Endothelial cell of umbilical vein (primary cell): ENCODE results near the gene LAMP5. TPM values are rescaled to one million over a fixed set of nuclear protein-coding genes. Genes with fewer than 3 reads are reported as not detected.

Experiments used
- BruUV-seq: library from RNA; stranded (reverse); fragments of 400-500 nt; replicated peaks from 2 replicates; lab custom pipeline; 2021; lab: Mats Ljungman, UMichigan
- CTCF ChIA-PET: fragments of 300-600, 350-600 bp; sonication (Branson Sonifier 250); formaldehyde crosslinking; loops from one replicate; lab custom pipeline; 2021; ENCODE audit warnings: antibody characterized with exemption, inconsistent platforms; lab: Charles Lee
- POLR2A ChIA-PET: fragments of 300-600, 350-600 bp; sonication (Branson Sonifier 250); formaldehyde crosslinking; loops from one replicate; lab custom pipeline; 2021; ENCODE audit warnings: antibody characterized with exemption, inconsistent platforms; lab: Charles Lee
- DNase-seq: peaks from one replicate; pipeline ENCODE4 v3.0.0-alpha.2; 2011; ENCODE audit warnings: low read depth, low spot score
- FAIRE-seq: peaks from 2 replicates; lab custom pipeline; 2011; peaks lifted over from hg19 to GRCh38; lab: Jason Lieb, UNC
- H2AFZ ChIP-seq: 2 replicates; pipeline ENCODE4 v1.6.0; 2012; ENCODE audit warnings: low read depth, low read length, control low read depth, inconsistent platforms
- H3K27ac ChIP-seq: 2 replicates; pipeline ENCODE4 v1.5.1; 2011; ENCODE audit warnings: low read depth, mild to moderate bottlenecking, control low read depth, low read length, moderate library complexity; ENCODE audit not compliant: insufficient read depth
- H3K27me3 ChIP-seq, 2 experiments: 2 replicates each; pipeline versions ENCODE4 v1.6.0 to v1.6.1; 2011; ENCODE audit warnings: low read length in 2 of 2, mixed read lengths in 1 of 2; ENCODE audit not compliant: control insufficient read depth in 2 of 2, insufficient read depth in 2 of 2
- H3K36me3 ChIP-seq, 2 experiments: 2 replicates in 1 of 2; 3 replicates in 1 of 2; pipeline ENCODE4 v1.5.1; 2011; ENCODE audit warnings: low read length in 2 of 2, mild to moderate bottlenecking in 1 of 2, moderate library complexity in 1 of 2; ENCODE audit not compliant: control insufficient read depth in 2 of 2, insufficient read depth in 2 of 2; ENCODE audit errors: extremely low read depth in 1 of 2
- H3K4me1 ChIP-seq: 3 replicates; pipeline ENCODE4 v1.5.1; 2011; ENCODE audit warnings: mild to moderate bottlenecking, low read length; ENCODE audit not compliant: control insufficient read depth, insufficient read depth; ENCODE audit errors: extremely low read depth
- H3K4me2 ChIP-seq: 2 replicates; pipeline ENCODE4 v1.6.1; 2011; ENCODE audit warnings: low read length, control low read depth, mixed read lengths; ENCODE audit not compliant: insufficient read depth
- H3K4me3 ChIP-seq, 3 experiments: fragments of 200-600 bp in 1 of 3; sonication (generic), shearing (Covaris generic) in 1 of 3; replicated peaks in 1 of 3; 2 replicates each; pipeline ENCODE4 v1.5.1; 2011 to 2016; ENCODE audit warnings: control low read depth in 3 of 3, low read length in 3 of 3, mild to moderate bottlenecking in 2 of 3, inconsistent platforms in 1 of 3, low read depth in 1 of 3, moderate library complexity in 1 of 3; ENCODE audit not compliant: insufficient read depth in 1 of 3
- H3K79me2 ChIP-seq: 2 replicates; pipeline ENCODE4 v1.6.0; 2012; ENCODE audit warnings: low read length, inconsistent platforms; ENCODE audit not compliant: control insufficient read depth, insufficient read depth
- H3K9ac ChIP-seq: replicated peaks from 2 replicates; pipeline ENCODE3; 2011; ENCODE audit warnings: low read length, control low read depth; ENCODE audit not compliant: insufficient read depth; ENCODE audit errors: extremely low read depth
- H3K9me1 ChIP-seq: replicated peaks from 3 replicates; pipeline ENCODE4 v1.6.0; 2011; ENCODE audit warnings: mild to moderate bottlenecking, low read length; ENCODE audit not compliant: control insufficient read depth, insufficient read depth; ENCODE audit errors: extremely low read depth
- H3K9me3 ChIP-seq: replicated peaks from 2 replicates; pipeline ENCODE4 v1.5.1; 2012; ENCODE audit warnings: low read length, inconsistent platforms; ENCODE audit not compliant: control insufficient read depth, insufficient read depth
- H4K20me1 ChIP-seq: replicated peaks from 2 replicates; pipeline ENCODE3; 2011; ENCODE audit warnings: mild to moderate bottlenecking, low read length; ENCODE audit not compliant: control insufficient read depth, insufficient read depth; ENCODE audit errors: extremely low read depth
- CTCF ChIP-seq, 2 donors: IDR thresholded peaks; 1 replicate in 1 of 2; 2 replicates in 1 of 2; pipeline ENCODE4 v1.5.1; 2011; ENCODE audit warnings: low read length in 2 of 2, mild to moderate bottlenecking in 2 of 2, moderate library complexity in 2 of 2, control low read depth in 1 of 2, inconsistent platforms in 1 of 2, low read depth in 1 of 2; ENCODE audit not compliant: insufficient read depth in 1 of 2; ENCODE audit errors: extremely low read depth in 1 of 2
- EZH2 ChIP-seq: IDR thresholded peaks from 2 replicates; pipeline ENCODE4 v1.6.1; 2012; ENCODE audit warnings: borderline replicate concordance, low read depth, mild to moderate bottlenecking, moderate library complexity, low read length, inconsistent platforms; ENCODE audit not compliant: severe bottlenecking
- FOS ChIP-seq: IDR thresholded peaks from 2 replicates; pipeline ENCODE4 v1.6.1; 2011; ENCODE audit warnings: mild to moderate bottlenecking, low read length, moderate library complexity, borderline replicate concordance; ENCODE audit not compliant: insufficient read depth
- GATA2 ChIP-seq: IDR thresholded peaks from 2 replicates; pipeline ENCODE4 v1.7.0; 2011; ENCODE audit warnings: low read depth, mild to moderate bottlenecking, moderate library complexity, mixed read lengths, low read length; ENCODE audit not compliant: insufficient read length, insufficient read depth
- JUN ChIP-seq: IDR thresholded peaks from 2 replicates; pipeline ENCODE4 v1.6.1; 2011; ENCODE audit warnings: borderline replicate concordance, low read depth; ENCODE audit not compliant: insufficient read length, insufficient read depth
- MYC ChIP-seq: IDR thresholded peaks from one replicate; pipeline ENCODE4 v1.6.1; 2011; ENCODE audit warnings: mild to moderate bottlenecking, low read depth, low read length
- POLR2A ChIP-seq: IDR thresholded peaks from 2 replicates; pipeline ENCODE4 v1.6.1; 2012; ENCODE audit warnings: low read depth, mild to moderate bottlenecking, control low read depth, low read length
- POLR2AphosphoS5 ChIP-seq: IDR thresholded peaks from 2 replicates; pipeline ENCODE4 v1.6.1; 2012; ENCODE audit warnings: low read depth, mild to moderate bottlenecking, control low read depth, low read length, moderate library complexity; ENCODE audit not compliant: insufficient read depth
- dilution Hi-C: fragments of 300-500 bp; cut with MboI; formaldehyde crosslinking; loops from one replicate; pipeline ENCODE4 v1.15.0; 2019; ENCODE audit warnings: low sequenced_read_pairs; ENCODE audit not compliant: extremely low pct_ligation_motif_present
- intact Hi-C: fragments of 100-400 bp; cut with micrococcal nuclease; formaldehyde crosslinking; loops from one replicate; pipeline ENCODE4 v1.10.0; 2022
- polyA plus RNA-seq, 4 experiments: library from polyadenylated mRNA; depleted of rRNA in 3 of 4; stranded (reverse) in 3 of 4; unstranded in 1 of 4; fragments of >200 nt; gene quantifications; 2 replicates each; pipeline versions ENCODE4 v1.2.1 to v1.2.3, GENCODE V29; 2011 to 2012; ENCODE audit warnings: missing spikeins in 1 of 4
- total RNA-seq: library from RNA; stranded (reverse); gene quantifications from 2 replicates; pipeline ENCODE4 v1.2.3, GENCODE V29; 2021
- TF ChIP-seq, protein P1 (sequence below): IDR thresholded peaks from 2 replicates; pipeline ENCODE4 v1.6.1; 2011; ENCODE audit not compliant: insufficient read depth, insufficient read length

Gene LAMP5
- total and polyA plus RNA-seq, 2 donors (not counting 3 experiments of a cell fraction or from before 2014, with no cell fraction given) = not detected

GRCh38 chr20:9565910-9566550 lies 51.6 kb downstream of the LAMP5 start:
- FAIRE-seq = no peak
- no peak for TF ChIP-seq CTCF (IDR thresholded peaks at IDR 0.05; ENCODE audit: extremely low read depth in 1 of 2, insufficient read depth in 1 of 2, low read depth in 1 of 2, low read length in 2 of 2)
- TF ChIP-seq FOS = no peak
- TF ChIP-seq MYC = no peak
- TF ChIP-seq POLR2A = no peak
- TF ChIP-seq POLR2AphosphoS5 = no peak
- no peak for TF ChIP-seq JUN
- TF ChIP-seq, protein P1, sequence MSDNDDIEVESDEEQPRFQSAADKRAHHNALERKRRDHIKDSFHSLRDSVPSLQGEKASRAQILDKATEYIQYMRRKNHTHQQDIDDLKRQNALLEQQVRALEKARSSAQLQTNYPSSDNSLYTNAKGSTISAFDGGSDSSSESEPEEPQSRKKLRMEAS = no peak
- no peak for TF ChIP-seq GATA2
- no peak for TF ChIP-seq EZH2
- H4K20me1 ChIP-seq = no peaks in the 10 kb centered on the region
- no peak for DNase-seq
- H3K9me1 ChIP-seq = no peaks in the 10 kb centered on the region
- peaks cover 0 to 2% of the 10 kb centered on the region in 2 experiments for H3K27me3 ChIP-seq
- no peak overlapping the region for H3K4me3 ChIP-seq
- no peaks in the 10 kb centered on the region for H3K9me3 ChIP-seq
- no peak overlapping the region for H3K9ac ChIP-seq
- no peaks in the 10 kb centered on the region for H3K36me3 ChIP-seq
- H2AFZ ChIP-seq = no peak overlapping the region
- BruUV-seq = no TSS peak
- no peak overlapping the region for H3K4me2 ChIP-seq
- H3K79me2 ChIP-seq = no peaks in the 10 kb centered on the region
- dilution Hi-C loops = no loop called here
- intact Hi-C loops = no loop called here
- CTCF ChIA-PET = no interaction called here
- H3K27ac ChIP-seq = no peak overlapping the region
- POLR2A ChIA-PET = no interaction called here
- H3K4me1 ChIP-seq = no peaks in the 10 kb centered on the region
